ENCODE data around the gene PPP2R2D.

Gene PPP2R2D

GRCh38 chr10:131954356-131954965, 53.7 kb downstream of the PPP2R2D start:
- DNase-seq: no peak

GRCh38 chr10:131955591-131956340, 55.0 kb downstream of the PPP2R2D start:
- DNase-seq: no peak

DNA sequence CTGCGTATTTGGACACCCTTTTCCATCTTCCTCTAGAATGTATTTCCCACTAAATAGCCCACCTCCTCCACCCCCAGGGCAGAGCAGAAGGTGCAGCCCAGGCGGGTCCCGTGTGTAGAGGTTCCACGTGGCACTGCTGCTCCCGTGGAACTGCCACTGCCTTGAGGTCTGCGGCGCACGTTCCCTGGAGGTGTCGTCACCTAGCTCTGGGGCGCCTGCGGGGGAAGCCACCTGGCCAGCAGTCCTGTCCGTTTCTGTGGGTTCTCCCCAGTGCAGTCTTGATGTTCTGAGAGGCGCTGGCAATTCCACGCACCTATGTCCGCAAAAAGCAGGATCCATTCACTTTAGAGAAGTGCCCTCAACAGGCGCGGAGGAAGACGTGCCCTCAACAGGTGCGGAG, 59.0 kb downstream of the PPP2R2D start:
- DNase-seq: no peak

DNA sequence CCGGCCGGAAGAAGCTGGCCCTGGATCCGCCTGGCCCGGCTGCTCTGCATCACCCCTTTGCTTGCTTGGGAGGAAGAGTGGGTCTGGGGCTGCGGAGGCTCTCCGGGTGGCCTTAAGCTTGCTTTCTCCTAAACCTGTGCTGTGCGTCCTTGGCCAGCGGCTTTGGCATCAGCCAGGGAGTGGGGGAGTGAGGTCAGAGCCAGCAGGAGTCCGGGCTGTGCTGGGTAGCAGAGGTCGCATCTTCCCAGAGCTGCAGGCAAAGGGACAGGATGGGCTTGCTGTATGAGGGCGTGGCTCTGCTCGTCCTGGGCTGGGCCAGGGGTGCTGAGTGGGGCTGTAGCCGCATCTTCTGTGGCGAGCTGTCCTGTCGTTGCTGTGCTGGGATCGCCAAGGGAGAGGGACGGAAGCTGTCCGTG, 59.8 kb downstream of the PPP2R2D start:
- DNase-seq: no peak

GRCh38 chr10:131961047-131961776, 60.4 kb downstream of the PPP2R2D start:
- DNase-seq: no peak

GRCh38 chr10:131961777-131962662, 61.2 kb downstream of the PPP2R2D start:
- DNase-seq: no peak

- no peak for DNase-seq
Measured at GRCh38 chr10:131963350-131963749, 62.5 kb downstream of the PPP2R2D start.

DNA sequence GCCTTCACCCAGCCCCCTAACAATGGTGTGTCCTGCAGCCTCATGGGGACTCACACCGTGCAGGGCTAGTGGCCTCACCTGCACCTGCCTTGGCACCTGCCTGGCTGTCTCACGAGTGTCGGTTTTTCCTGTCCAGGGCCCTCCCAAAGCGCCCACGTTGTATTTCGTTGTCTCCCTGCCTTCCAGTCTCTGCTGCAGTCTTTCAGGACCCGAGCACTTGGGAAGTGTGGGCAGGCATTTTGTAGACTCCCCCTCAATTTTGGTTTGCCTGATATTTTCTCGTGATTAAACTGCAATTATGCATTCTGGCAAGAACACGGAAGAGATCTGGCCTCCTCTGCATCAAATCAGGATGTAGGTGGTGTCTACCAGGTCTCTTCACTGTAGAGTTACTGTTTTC, 63.0 kb downstream of the PPP2R2D start:
- no peak for DNase-seq

DNA sequence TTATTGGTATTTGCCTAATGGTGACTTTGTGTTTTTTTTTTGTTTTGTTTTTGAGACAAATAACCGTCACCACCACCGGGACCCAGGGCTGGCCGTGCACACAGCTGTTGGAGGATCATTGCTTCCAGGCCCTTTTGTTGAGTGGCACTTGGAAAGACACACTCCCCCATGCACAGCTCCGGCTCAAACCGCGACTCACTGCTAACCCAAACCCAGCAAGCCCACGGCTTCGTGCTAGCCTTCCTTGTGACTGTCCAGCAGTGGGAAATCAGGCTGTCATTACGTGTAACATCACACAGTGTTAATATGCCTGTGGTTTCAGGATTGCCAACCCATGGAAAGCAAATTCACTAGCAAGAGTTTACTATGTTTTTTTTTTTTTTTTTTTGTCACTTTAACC, 63.5 kb downstream of the PPP2R2D start:
- DNase-seq: no peak

GRCh38 chr10:131968949-131969348, 68.1 kb downstream of the PPP2R2D start:
- DNase-seq: no peak

DNA sequence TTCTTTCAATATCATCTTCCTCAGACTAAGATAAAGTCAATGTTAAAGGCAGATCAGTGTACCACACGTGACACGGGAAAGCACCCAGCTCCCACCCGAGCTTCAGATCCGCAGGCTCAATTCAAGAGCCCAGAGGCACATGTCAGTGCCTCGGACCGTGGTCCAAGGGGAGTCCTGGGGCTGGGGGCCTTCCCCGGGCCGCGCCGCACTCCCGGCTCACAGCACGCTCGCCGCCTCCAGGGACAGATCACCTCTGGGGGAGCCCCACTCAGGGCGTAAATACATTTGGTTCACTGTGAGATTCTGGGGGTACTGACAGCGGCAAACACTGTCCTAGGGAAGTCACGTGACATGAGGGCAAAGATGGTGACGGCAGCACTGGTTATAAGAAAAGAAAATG, 70.1 kb downstream of the PPP2R2D start:
- DNase-seq: no peak

DNA sequence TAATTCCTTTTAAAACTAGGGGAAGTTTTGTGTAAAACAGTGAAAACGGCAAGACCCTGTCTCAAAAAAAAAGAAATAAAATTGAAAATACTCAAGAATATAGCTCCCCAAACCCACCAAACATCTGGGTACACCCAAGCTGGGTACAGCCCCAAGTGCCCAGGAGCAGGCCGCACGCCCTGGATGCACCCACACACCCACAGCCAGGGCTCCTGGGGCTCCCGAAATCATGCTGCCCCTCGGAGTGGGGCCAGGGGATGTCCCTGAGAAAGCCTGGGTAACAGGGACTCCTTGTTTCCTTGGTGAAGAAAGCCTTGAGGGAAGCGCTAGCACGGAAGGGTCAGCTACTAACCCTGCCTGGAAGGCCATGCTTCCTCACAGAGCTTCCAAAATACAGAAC, 70.8 kb downstream of the PPP2R2D start:
- no peak for DNase-seq

GRCh38 chr10:131972474-131973071, 71.8 kb downstream of the PPP2R2D start:
- DNase-seq: peak; percentile 27

DNA sequence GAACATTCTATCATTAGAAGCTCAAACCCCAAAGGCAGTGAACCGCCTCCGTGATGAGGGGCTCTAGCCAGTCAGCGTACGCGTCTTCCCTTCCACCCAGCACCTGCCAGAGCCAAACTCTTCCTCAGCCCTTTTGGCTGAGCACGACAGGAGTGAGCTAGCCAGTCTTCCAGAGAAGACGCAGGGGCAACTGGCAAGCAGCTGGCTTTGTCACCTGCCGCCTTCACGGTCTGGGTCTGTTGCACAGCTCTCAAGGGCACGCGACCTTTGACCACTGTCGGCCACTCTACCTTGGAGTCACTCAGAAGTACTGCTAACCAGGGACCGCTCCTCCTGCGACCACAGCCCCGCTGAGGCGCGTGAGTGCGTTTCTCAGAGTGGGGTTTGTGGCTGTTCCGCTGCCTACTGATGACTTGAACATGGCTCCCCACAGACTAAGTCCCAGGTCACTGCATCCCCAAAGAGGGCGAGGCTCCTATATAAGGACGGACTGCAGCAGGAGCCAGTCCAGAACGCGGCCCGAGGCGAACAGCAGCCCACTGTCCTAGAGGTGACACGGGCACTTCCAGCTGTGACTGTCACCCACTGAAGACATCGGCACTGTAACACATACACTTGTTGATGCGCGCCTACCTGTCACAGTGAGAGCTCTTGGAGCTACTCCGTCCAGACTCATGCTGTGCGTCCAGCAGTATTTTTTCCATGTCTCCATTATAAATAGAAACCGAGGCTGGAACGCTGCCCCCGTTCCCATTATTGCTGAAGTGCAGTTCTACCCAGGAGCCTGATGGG, 72.5 kb downstream of the PPP2R2D start:
- no peak for DNase-seq

- DNase-seq: no peak
Measured at GRCh38 chr10:131974034-131974817, 73.4 kb downstream of the PPP2R2D start.

GRCh38 chr10:131975003-131975402, 74.2 kb downstream of the PPP2R2D start:
- no peak for DNase-seq

DNA sequence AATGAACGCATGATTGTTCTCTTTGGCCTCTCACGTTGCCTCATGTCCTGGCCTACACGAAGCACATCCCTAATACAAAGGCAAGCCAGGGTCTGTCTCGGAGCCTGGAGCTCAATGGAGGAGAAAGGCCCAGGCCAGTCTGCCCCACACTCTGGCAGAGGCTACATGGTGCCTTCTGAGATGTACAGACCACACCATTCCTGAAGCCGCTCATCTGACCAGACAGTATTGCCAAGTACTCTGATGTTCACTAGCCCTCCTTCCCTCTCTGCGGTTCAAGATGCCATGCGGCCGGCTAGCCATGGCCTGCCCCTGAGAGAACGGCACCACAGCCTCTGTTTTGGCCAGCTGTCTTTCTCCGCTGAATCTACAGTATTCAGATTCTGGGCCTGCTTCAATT, 75.0 kb downstream of the PPP2R2D start:
- no peak for DNase-seq

DNA sequence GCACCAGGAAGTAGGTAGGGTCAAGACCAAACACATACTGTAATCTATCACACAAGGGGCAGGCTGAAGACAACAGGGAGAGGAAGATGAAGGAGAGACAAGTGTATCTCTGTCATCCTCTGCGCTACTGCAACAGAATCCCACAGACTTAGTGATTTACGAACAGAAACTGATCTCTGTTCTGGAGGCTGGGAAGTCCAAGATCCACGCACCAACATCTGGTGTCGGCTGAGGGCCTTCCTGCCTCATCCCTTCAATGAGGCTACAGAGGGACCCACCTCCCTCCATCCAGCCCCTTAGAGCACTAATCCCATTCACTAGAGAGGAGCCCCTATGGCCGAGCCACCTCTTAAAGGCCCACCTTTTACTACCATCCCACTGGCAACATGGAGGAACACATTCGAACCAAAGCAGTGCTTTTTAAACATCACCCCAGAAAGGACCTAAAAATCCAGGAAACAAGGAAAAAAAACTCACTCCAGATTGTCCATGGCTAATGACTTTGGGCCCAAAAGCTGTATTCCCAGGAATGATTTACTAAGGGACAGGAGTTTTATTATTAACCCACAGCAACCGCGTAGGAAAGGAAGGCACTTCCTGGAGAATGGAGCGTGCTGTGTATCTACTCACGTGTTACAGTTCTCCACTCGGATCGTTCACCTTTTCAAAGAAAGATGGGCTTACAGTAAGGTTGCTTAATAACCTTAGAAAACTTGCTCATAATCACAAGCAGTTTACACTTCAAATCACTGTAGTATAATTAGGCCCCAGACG, 76.7 kb downstream of the PPP2R2D start:
- DNase-seq: no peak

DNA sequence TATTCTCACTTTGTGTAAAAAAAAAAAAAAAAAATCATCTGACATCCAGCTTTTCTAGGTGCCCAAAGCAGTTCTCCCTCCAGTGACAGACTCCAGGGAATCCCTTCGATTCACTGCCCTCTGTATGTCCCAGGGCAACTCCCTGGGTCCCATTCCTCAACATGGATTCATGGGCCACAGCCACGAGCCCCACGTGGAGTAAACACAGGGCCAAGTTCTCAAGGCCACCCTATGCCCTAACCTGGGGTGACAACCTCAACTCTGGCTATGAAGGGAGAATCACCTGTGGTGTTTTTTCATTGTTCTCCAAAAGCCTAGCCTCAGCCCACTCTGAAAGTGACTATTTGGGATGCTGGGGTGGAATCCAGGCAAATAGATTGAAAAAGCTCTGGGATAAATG, 77.6 kb downstream of the PPP2R2D start:
- DNase-seq: no peak

DNA sequence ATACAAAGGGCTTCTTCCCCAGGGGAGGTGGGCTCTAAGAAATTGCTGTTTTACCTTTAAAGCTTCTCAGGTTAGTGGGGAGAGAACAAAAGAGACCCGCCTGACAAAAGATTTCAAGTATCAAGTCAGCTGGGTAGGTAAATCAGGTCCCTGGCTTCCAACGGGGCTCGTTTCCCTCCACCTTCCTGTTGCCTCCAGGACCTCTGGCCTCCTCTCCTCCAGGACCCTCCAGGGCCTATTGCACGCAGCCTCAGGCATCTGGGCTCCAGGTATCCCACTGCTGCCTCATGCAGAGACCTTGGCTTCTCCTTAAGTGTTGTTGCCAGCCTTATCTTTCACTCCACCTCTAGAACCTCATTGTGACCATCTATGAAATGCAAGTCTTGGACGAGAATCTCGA, 78.0 kb downstream of the PPP2R2D start:
- DNase-seq: no peak
